H1 (cell line): Measurements from ENCODE around the gene EPHB6. TPM values are rescaled to one million over a fixed set of nuclear protein-coding genes. Genes with fewer than 3 reads are reported as not detected.

Source experiments
- CTCF ChIA-PET: fragments of 300-600 bp; sonication (Branson Sonifier 250); formaldehyde crosslinking; loops from one replicate; lab custom pipeline; 2021; ENCODE audit not compliant: partially characterized antibody; lab: Charles Lee
- POLR2A ChIA-PET: fragments of 300-600 bp; sonication (Branson Sonifier 250); formaldehyde crosslinking; loops from one replicate; lab custom pipeline; 2021; ENCODE audit warnings: inconsistent platforms; ENCODE audit not compliant: partially characterized antibody; lab: Charles Lee
- DNase-seq, 2 experiments: peaks; one replicate each; pipeline versions ENCODE4 v3.0.0 to v3.0.0-alpha.2; 2010 to 2022; ENCODE audit warnings: low spot score in 2 of 2, low read depth in 1 of 2, mixed read lengths in 1 of 2
- FAIRE-seq: peaks from 2 replicates; lab custom pipeline; 2011; peaks lifted over from hg19 to GRCh38; lab: Jason Lieb, UNC
- H2AFZ ChIP-seq: 2 replicates; pipeline ENCODE4 v1.8.1; 2012; ENCODE audit warnings: low read length, inconsistent platforms
- H2AK5ac ChIP-seq: 2 replicates; pipeline ENCODE4 v1.6.1; 2013; ENCODE audit warnings: low read depth, low read length
- H2BK120ac ChIP-seq: replicated peaks from 2 replicates; pipeline ENCODE3; 2013; ENCODE audit warnings: low read depth, low read length, inconsistent platforms
- H2BK12ac ChIP-seq: 2 replicates; pipeline ENCODE4 v1.6.1; 2013; ENCODE audit warnings: low read depth, low read length
- H2BK15ac ChIP-seq: 2 replicates; pipeline ENCODE4 v1.6.1; 2013; ENCODE audit warnings: low read length
- H2BK20ac ChIP-seq: 2 replicates; pipeline ENCODE4 v1.6.1; 2013; ENCODE audit warnings: low read length
- H2BK5ac ChIP-seq: 2 replicates; pipeline ENCODE4 v1.6.1; 2013; ENCODE audit warnings: low read depth, low read length
- H3K14ac ChIP-seq: 2 replicates; pipeline ENCODE4 v1.6.1; 2013; ENCODE audit warnings: inconsistent platforms; ENCODE audit not compliant: insufficient read length
- H3K18ac ChIP-seq: 2 replicates; pipeline ENCODE4 v1.6.1; 2013; ENCODE audit warnings: low read length; ENCODE audit errors: extremely low read depth
- H3K23ac ChIP-seq: 2 replicates; pipeline ENCODE4 v1.6.1; 2013; ENCODE audit warnings: inconsistent platforms; ENCODE audit not compliant: insufficient read length
- H3K23me2 ChIP-seq: 2 replicates; pipeline ENCODE4 v1.6.1; 2013; ENCODE audit warnings: low read depth, low read length
- H3K27ac ChIP-seq: 2 replicates; pipeline ENCODE4 v1.6.1; 2011; ENCODE audit warnings: low read depth, low read length, inconsistent platforms
- H3K27me3 ChIP-seq, 4 experiments: replicated peaks in 1 of 4; 1 replicate in 1 of 4; 2 replicates in 3 of 4; pipeline versions ENCODE4 v1.6.1 to v1.8.1; 2011 to 2013; ENCODE audit warnings: low read length in 3 of 4, mild to moderate bottlenecking in 3 of 4, inconsistent platforms in 2 of 4, mixed read lengths in 2 of 4, moderate library complexity in 1 of 4; ENCODE audit not compliant: control insufficient read depth in 3 of 4, insufficient read depth in 3 of 4; ENCODE audit errors: extremely low read depth in 1 of 4
- H3K36me3 ChIP-seq, 4 experiments: 2 replicates each; pipeline versions ENCODE4 v1.6.1 to v1.8.1; 2011 to 2013; ENCODE audit warnings: mild to moderate bottlenecking in 4 of 4, low read length in 3 of 4, moderate library complexity in 2 of 4, control low read depth in 1 of 4, inconsistent platforms in 1 of 4; ENCODE audit not compliant: insufficient read depth in 4 of 4, control insufficient read depth in 2 of 4
- H3K4ac ChIP-seq: replicated peaks from 2 replicates; pipeline ENCODE3; 2013; ENCODE audit warnings: low read length, low read depth, mixed read lengths, inconsistent platforms; ENCODE audit not compliant: insufficient read length
- H3K4me1 ChIP-seq, 4 experiments: replicated peaks in 1 of 4; 1 replicate in 1 of 4; 2 replicates in 3 of 4; pipeline versions ENCODE4 v1.6.1 to v1.8.1; 2011 to 2013; ENCODE audit warnings: low read length in 3 of 4, inconsistent platforms in 2 of 4, mixed read lengths in 1 of 4; ENCODE audit not compliant: insufficient read depth in 4 of 4, control insufficient read depth in 3 of 4
- H3K4me2 ChIP-seq, 2 experiments: 2 replicates each; pipeline versions ENCODE4 v1.6.1 to v1.8.1; 2011 to 2013; ENCODE audit warnings: low read depth in 2 of 2, low read length in 2 of 2, control low read depth in 1 of 2, inconsistent platforms in 1 of 2, mild to moderate bottlenecking in 1 of 2; ENCODE audit not compliant: insufficient read depth in 1 of 2
- H3K4me3 ChIP-seq, 4 experiments: fragments of 200-600, 300-600 bp in 1 of 4; sonication (generic), shearing (Covaris generic), sonication (Bioruptor Twin) in 1 of 4; 2 replicates each; pipeline versions ENCODE4 v1.5.1 to v1.8.1; 2011 to 2016; ENCODE audit warnings: low read length in 4 of 4, low read depth in 3 of 4, control low read depth in 2 of 4, inconsistent platforms in 2 of 4, mild to moderate bottlenecking in 2 of 4, mixed read lengths in 1 of 4, moderate library complexity in 1 of 4; ENCODE audit not compliant: insufficient read depth in 2 of 4; ENCODE audit errors: extremely low read depth in 1 of 4
- H3K56ac ChIP-seq: replicated peaks from 2 replicates; pipeline ENCODE3; 2013; ENCODE audit warnings: low read depth, mild to moderate bottlenecking, mixed read lengths, low read length, inconsistent platforms; ENCODE audit not compliant: insufficient read length
- H3K79me1 ChIP-seq: 2 replicates; pipeline ENCODE4 v1.6.1; 2013; ENCODE audit warnings: low read depth, low read length, control low read depth
- H3K79me2 ChIP-seq, 2 experiments: 2 replicates each; pipeline versions ENCODE4 v1.6.1 to v1.8.1; 2012 to 2013; ENCODE audit warnings: low read length in 2 of 2, mild to moderate bottlenecking in 2 of 2, inconsistent platforms in 1 of 2; ENCODE audit not compliant: insufficient read depth in 2 of 2, control insufficient read depth in 1 of 2
- H3K9ac ChIP-seq, 4 experiments: replicated peaks in 1 of 4; 1 replicate in 1 of 4; 2 replicates in 3 of 4; pipeline versions ENCODE4 v1.6.1 to v1.8.1; 2011 to 2013; ENCODE audit warnings: low read depth in 3 of 4, low read length in 3 of 4, control low read depth in 2 of 4, mild to moderate bottlenecking in 2 of 4, moderate library complexity in 2 of 4, inconsistent platforms in 1 of 4; ENCODE audit errors: extremely low read depth in 1 of 4
- H3K9me3 ChIP-seq, 2 experiments: 2 replicates each; pipeline versions ENCODE4 v1.6.1 to v1.8.1; 2012 to 2013; ENCODE audit warnings: mild to moderate bottlenecking in 2 of 2, moderate library complexity in 2 of 2, control low read depth in 1 of 2, inconsistent platforms in 1 of 2, low read depth in 1 of 2, low read length in 1 of 2, mixed read lengths in 1 of 2; ENCODE audit not compliant: insufficient read depth in 2 of 2
- H4K20me1 ChIP-seq, 2 experiments: replicated peaks in 1 of 2; 2 replicates each; pipeline versions ENCODE3 to v1.8.1; 2011 to 2013; ENCODE audit warnings: inconsistent platforms in 2 of 2, low read length in 2 of 2, mild to moderate bottlenecking in 1 of 2; ENCODE audit not compliant: insufficient read depth in 2 of 2, control insufficient read depth in 1 of 2
- H4K5ac ChIP-seq: 2 replicates; pipeline ENCODE4 v1.6.1; 2013; ENCODE audit warnings: low read length, low read depth, mixed read lengths, inconsistent platforms; ENCODE audit not compliant: insufficient read length
- H4K8ac ChIP-seq: 2 replicates; pipeline ENCODE4 v1.8.0; 2013; ENCODE audit warnings: mild to moderate bottlenecking, moderate library complexity, low read length, inconsistent platforms; ENCODE audit not compliant: insufficient read depth; ENCODE audit errors: extremely low read depth
- H4K91ac ChIP-seq: replicated peaks from 2 replicates; pipeline ENCODE3; 2013; ENCODE audit warnings: low read length, mixed read lengths, inconsistent platforms; ENCODE audit not compliant: insufficient read length
- CBX8 ChIP-seq: fragments of 300-800, 300-1000 bp; sonication (generic); IDR thresholded peaks from 2 replicates; pipeline ENCODE4 v1.7.1; 2016; ENCODE audit warnings: low read depth, low read length, borderline replicate concordance
- CREB1 ChIP-seq: IDR thresholded peaks from 2 replicates; pipeline ENCODE4 v1.6.1; 2012; ENCODE audit warnings: inconsistent platforms
- JUN ChIP-seq: IDR thresholded peaks from 2 replicates; pipeline ENCODE4 v1.6.1; 2011; ENCODE audit warnings: low read depth, mild to moderate bottlenecking, improper control_type of control experiment, low read length
- KDM4A ChIP-seq: IDR thresholded peaks from one replicate; pipeline ENCODE4 v1.7.1; 2012; ENCODE audit warnings: low read depth, mild to moderate bottlenecking, moderate library complexity, low read length, inconsistent platforms; ENCODE audit not compliant: severe bottlenecking
- POLR2AphosphoS5 ChIP-seq: IDR thresholded peaks from 2 replicates; pipeline ENCODE4 v1.6.1; 2011; ENCODE audit warnings: low read depth, low read length
- ZNF274 ChIP-seq: IDR thresholded peaks from 2 replicates; pipeline ENCODE4 v1.7.0; 2012; ENCODE audit warnings: low read length, borderline replicate concordance; ENCODE audit errors: extremely low read depth
- WGBS, 2 experiments: shearing (Covaris generic) in 1 of 2; methylation state at CpG; one replicate each; pipeline versions ENCODE4 v1.1.6 to v1.1.7; 2013 to 2015; ENCODE audit warnings: low lambda C conversion rate in 2 of 2, mixed read lengths in 2 of 2, inconsistent platforms in 1 of 2, low coverage in 1 of 2, missing lambda C conversion rate in 1 of 2; ENCODE audit not compliant: insufficient replicate concordance in 2 of 2, insufficient coverage in 1 of 2, insufficient read length in 1 of 2; ENCODE audit errors: extremely low coverage in 1 of 2, missing lambda C conversion rate in 1 of 2; 5-methylcytosine and 5-hydroxymethylcytosine counted together
- polyA plus RNA-seq, 7 experiments: library from polyadenylated mRNA; depleted of rRNA in 3 of 7; stranded (reverse) in 5 of 7; unstranded in 2 of 7; fragments of >200 nt in 5 of 7; fragments of 200-250 nt in 2 of 7; gene quantifications; 1 replicate in 5 of 7; 2 replicates in 1 of 7; 4 replicates in 1 of 7; pipeline versions ENCODE4 v1.2.1 to v1.2.3, GENCODE V29; 2011 to 2013; ENCODE audit warnings: missing spikeins in 2 of 7, mixed read lengths in 2 of 7
- total RNA-seq: library from RNA; stranded (reverse); fragmentation: NEBNext Ultra II Directional; extraction: Animal tissue kit (Norgen Biotek cat#: 25700); gene quantifications from 2 replicates; pipeline ENCODE4 v1.2.1, GENCODE V29; 2021

EPHB6 gene
- total and polyA plus RNA-seq, 2 of the 8 experiments (the other 6 are each of a cell fraction or from before 2014, with no cell fraction given), result 19.7 TPM

DNA sequence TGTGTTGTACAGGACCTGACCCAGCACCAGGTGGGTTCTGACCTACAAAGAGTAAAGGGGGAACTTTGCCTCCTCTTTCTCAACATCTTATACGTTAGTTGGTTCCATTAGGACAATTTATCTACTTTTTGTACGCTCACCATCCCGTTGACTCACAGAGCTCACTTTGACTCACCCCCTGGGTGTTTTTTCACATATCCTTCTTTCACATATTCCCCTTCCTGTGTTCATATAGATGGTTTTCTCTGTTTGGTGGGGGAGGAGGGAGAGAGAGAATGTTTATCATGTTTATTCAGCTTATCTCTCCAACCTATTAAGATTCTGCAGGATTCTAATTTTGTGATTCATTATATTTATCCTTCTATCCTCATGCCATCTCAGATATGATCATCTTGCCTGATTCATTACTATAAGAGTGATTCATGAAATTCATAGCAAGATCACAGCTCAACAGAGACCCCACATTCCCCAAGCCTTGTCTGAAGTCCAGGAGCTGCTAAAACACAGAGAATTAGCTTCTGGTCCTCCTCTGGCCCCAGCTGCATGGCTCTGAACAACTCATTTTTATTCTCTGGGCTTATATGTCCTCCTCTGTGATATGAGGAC lies 46.9 kb upstream of the EPHB6 start:
- no peak for DNase-seq
- Histone ChIP-seq H2BK5ac (no peak overlapping the region), H3K9ac (no peak overlapping the region), H3K56ac (no peak overlapping the region), H3K4me3 (no peak overlapping the region), H3K4me1 (peaks cover 5 to 16% (median 8%) of the 10 kb centered on the region in 4 experiments), H2AFZ (no peak overlapping the region), H2BK12ac (no peak overlapping the region), H3K79me2 (no peaks in the 10 kb centered on the region), H3K27ac (no peak overlapping the region), H3K27me3 (no peaks in the 10 kb centered on the region), H2BK15ac (no peak overlapping the region), H4K20me1 (no peaks in the 10 kb centered on the region), H4K8ac (no peak overlapping the region), H3K18ac (no peak overlapping the region), H3K79me1 (no peaks in the 10 kb centered on the region), H3K4ac (no peak overlapping the region), H2AK5ac (no peak overlapping the region), H3K23me2 (no peaks in the 10 kb centered on the region), H4K5ac (no peak overlapping the region), H3K14ac (no peak overlapping the region), H3K9me3 (no peaks in the 10 kb centered on the region), H3K23ac (no peak overlapping the region), H2BK120ac (no peak overlapping the region), H2BK20ac (no peak overlapping the region), H4K91ac (no peak overlapping the region), H3K4me2 (no peak overlapping the region), H3K36me3 (peaks cover 0 to under 1% (median 0%) of the 10 kb centered on the region in 4 experiments; a peak in 2 of 8 replicates)
- no peak for TF ChIP-seq CBX8
- TF ChIP-seq POLR2AphosphoS5, result no peak
- TF ChIP-seq ZNF274, result no peak
- no peak for TF ChIP-seq JUN
- no peak for TF ChIP-seq KDM4A
- no peak for TF ChIP-seq CREB1
- no peak for FAIRE-seq
- 92% methylated on average over 3 of the region's 3 CpGs; no CpG with 5 or more reads in 1 of the 2 experiments for WGBS, 2 experiments
- CTCF ChIA-PET, result interaction anchor here (0.7 to 18.9 kb wide), 12 partner anchors 10 to 203 kb away, joined by 3 to 430 read pairs (median 4); no protein-coding TSS in a partner anchor
- POLR2A ChIA-PET, result interaction anchor here (1.1 to 5.7 kb wide), 3 partner anchors 10 to 21 kb away, joined by 3 to 36 read pairs (median 5); no protein-coding TSS in a partner anchor
